ENCODE data around the gene SLC22A15. TPM values are rescaled to one million over a fixed set of nuclear protein-coding genes. Genes with fewer than 3 reads are reported as not detected.
A peak's percentile ranks its signal among the peaks of the same experiment; 100 is the strongest.
"Not testable (repeated sequence)": the region's sequence is repeated elsewhere in the genome, so short reads cannot be mapped to it uniquely, and the experiment has no call there.

The SLC22A15 gene
- total RNA-seq, 2 donors from 2014 or later: 1.5 to 2.6 TPM

DNA sequence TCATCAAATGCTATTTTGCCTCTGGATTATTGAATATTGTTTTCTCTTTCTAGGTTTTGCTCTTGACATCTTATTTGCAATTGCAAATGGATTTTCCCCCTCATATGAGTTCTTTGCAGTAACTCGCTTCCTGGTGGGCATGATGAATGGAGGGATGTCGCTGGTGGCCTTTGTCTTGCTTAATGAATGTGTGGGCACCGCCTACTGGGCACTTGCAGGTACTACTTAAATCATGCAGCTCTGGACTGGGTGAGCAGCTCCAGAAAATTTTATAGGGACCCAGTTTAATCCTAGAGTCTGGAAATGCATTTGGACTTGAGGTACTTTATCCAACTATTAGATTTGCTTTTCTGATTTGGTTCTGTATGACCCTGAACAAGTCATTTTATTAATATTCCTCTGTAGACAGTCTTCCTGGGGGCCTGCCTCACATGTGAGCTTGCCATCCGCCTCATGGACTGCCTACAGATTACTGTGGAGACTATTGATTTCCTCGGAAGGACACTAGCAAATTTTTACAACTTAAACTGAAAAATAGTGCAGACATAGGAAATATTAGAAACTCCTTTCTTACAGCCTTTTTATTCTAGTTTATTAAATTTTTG, 44.5 kb downstream of the SLC22A15 start:
- H3K27ac Mint-ChIP-seq: no peak overlapping the region
- H3K9me3 Mint-ChIP-seq: no peaks in the 10 kb centered on the region
- H3K4me3 Mint-ChIP-seq: no peak overlapping the region
- DNase-seq (peak; percentile 53 to 60), ATAC-seq (replicated peaks in 1 of 2) (peak; percentile 63 to 77)
- no peaks in the 10 kb centered on the region for H3K36me3 Mint-ChIP-seq (ENCODE audit: insufficient read depth in 2 of 2)
- peaks cover 6% of the 10 kb centered on the region for H3K27me3 Mint-ChIP-seq (ENCODE audit: low read depth)
- H3K4me1 Mint-ChIP-seq (ENCODE audit: low read depth): no peaks in the 10 kb centered on the region

- Mint-ChIP-seq H3K4me3 (no peak overlapping the region), H3K27me3 (ENCODE audit: low read depth) (no peaks in the 10 kb centered on the region), H3K4me1 (ENCODE audit: low read depth) (no peaks in the 10 kb centered on the region), H3K27ac (no peak overlapping the region), H3K36me3 (ENCODE audit: insufficient read depth in 2 of 2) (no peaks in the 10 kb centered on the region), H3K9me3 (no peaks in the 10 kb centered on the region)
- ATAC-seq (replicated peaks in 1 of 2): no peak
- DNase-seq: no peak
Measured at GRCh38 chr1:116024626-116025025, 48.3 kb downstream of the SLC22A15 start.

GRCh38 chr1:116026631-116027030, 50.3 kb downstream of the SLC22A15 start:
- H3K9me3 Mint-ChIP-seq: no peaks in the 10 kb centered on the region
- DNase-seq (no peak), ATAC-seq (replicated peaks in 1 of 2) (no peak)
- H3K36me3 Mint-ChIP-seq (ENCODE audit: insufficient read depth in 2 of 2): no peaks in the 10 kb centered on the region
- H3K27ac Mint-ChIP-seq: no peak overlapping the region
- no peak overlapping the region for H3K4me3 Mint-ChIP-seq
- H3K27me3 Mint-ChIP-seq (ENCODE audit: low read depth): no peaks in the 10 kb centered on the region
- H3K4me1 Mint-ChIP-seq (ENCODE audit: low read depth): no peaks in the 10 kb centered on the region

DNA sequence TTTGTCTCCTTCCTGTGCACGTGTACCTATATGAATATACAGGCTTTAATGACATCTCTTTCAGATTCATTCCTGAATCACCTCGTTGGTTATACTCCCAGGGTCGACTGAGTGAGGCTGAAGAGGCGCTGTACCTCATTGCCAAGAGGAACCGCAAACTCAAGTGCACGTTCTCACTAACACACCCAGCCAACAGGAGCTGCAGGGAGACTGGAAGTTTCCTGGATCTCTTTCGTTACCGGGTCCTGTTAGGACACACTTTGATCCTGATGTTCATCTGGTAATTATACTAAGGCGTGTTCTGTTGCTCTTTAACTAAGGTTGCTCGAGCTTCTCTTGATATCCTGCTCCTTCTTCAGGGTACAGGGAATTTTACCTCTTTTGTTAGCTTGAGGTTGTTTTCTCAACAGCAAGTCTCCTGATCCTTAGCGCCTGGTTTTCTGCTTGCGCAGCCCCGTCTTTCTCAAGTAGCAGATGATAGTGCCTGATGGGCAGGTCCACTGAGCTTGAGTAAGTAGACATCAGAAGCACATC, 55.1 kb downstream of the SLC22A15 start:
- no peak for DNase-seq
- no peaks in the 10 kb centered on the region for H3K36me3 Mint-ChIP-seq (ENCODE audit: insufficient read depth in 2 of 2)
- no peak overlapping the region for H3K4me3 Mint-ChIP-seq
- H3K4me1 Mint-ChIP-seq (ENCODE audit: low read depth): no peaks in the 10 kb centered on the region
- H3K27me3 Mint-ChIP-seq (ENCODE audit: low read depth): no peaks in the 10 kb centered on the region
- no peak overlapping the region for H3K27ac Mint-ChIP-seq
- H3K9me3 Mint-ChIP-seq: no peaks in the 10 kb centered on the region
- ATAC-seq (replicated peaks in 1 of 2): no peak

GRCh38 chr1:116033322-116033721, 57.0 kb downstream of the SLC22A15 start:
- Mint-ChIP-seq H3K27ac (no peak overlapping the region), H3K9me3 (no peaks in the 10 kb centered on the region), H3K36me3 (ENCODE audit: insufficient read depth in 2 of 2) (no peaks in the 10 kb centered on the region), H3K27me3 (ENCODE audit: low read depth) (no peaks in the 10 kb centered on the region), H3K4me3 (no peak overlapping the region), H3K4me1 (ENCODE audit: low read depth) (no peaks in the 10 kb centered on the region)
- ATAC-seq (replicated peaks in 1 of 2): no peak
- no peak for DNase-seq

DNA sequence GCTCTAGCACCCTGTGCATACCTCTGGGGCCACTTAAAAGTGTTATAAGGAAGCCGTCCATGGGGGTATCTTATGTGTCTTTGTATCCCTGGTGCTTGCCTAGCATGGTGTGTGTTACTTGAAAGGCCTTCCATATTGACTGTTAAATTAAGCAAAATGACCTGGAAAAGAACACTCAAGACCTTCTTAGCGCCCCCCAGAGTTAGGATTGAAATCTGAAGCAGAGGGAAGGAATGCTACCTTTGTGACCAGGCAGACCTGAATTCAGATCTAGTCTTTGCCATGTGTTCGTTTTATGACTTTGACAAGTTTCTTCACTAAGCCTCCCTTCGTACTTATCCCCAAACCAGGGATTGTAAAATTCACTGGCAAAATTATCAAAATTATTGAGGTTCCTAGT, 59.9 kb downstream of the SLC22A15 start:
- Mint-ChIP-seq H3K4me1 (ENCODE audit: low read depth) (no peaks in the 10 kb centered on the region), H3K9me3 (no peaks in the 10 kb centered on the region), H3K27ac (no peak overlapping the region), H3K4me3 (no peak overlapping the region), H3K27me3 (ENCODE audit: low read depth) (no peaks in the 10 kb centered on the region), H3K36me3 (ENCODE audit: insufficient read depth in 2 of 2) (no peaks in the 10 kb centered on the region)
- DNase-seq (no peak), ATAC-seq (replicated peaks in 1 of 2) (no peak)

DNA sequence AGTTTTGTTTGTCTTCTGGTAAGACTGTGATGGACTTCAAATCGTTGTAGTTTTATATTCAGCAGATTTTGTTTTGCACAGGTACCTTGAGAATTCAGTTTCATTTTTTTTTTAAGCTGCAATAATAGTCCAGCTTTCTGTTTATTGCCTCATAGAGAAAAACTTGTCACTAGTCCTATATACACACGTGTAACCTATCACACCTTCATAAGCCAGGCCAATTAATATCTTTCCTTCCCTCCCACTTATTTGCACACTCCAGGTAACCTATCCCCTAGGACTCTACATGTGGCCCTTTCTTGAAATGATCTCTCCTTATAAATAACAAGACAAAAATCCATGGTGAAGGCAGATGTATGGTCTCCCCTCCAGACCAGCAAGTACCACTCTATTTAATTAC, 62.4 kb downstream of the SLC22A15 start:
- no peaks in the 10 kb centered on the region for H3K36me3 Mint-ChIP-seq (ENCODE audit: insufficient read depth in 2 of 2)
- no peak overlapping the region for H3K27ac Mint-ChIP-seq
- no peaks in the 10 kb centered on the region for H3K9me3 Mint-ChIP-seq
- no peaks in the 10 kb centered on the region for H3K4me1 Mint-ChIP-seq (ENCODE audit: low read depth)
- ATAC-seq (replicated peaks in 1 of 2): no peak
- no peaks in the 10 kb centered on the region for H3K27me3 Mint-ChIP-seq (ENCODE audit: low read depth)
- DNase-seq: no peak
- H3K4me3 Mint-ChIP-seq: no peak overlapping the region

DNA sequence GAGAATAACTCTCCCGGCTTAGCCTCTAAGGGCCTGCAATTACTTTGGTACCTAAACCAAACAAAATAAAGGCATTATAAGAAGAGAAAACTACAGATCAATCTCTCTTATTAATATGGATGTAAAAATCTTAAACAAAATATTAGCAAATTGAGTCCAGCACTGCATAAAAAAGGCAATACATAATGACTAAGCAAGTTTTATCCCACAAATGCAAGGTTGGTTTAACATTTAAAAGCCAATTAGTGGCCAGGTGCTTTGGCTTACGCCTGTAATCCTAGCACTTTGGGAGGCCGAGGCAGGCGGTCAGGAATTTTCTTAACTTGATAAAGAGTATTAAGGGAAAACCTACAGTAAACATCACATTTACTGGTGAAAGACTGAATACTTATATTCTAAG, 67.8 kb downstream of the SLC22A15 start:
- Mint-ChIP-seq H3K4me1 (ENCODE audit: low read depth) (no peaks in the 10 kb centered on the region), H3K36me3 (ENCODE audit: insufficient read depth in 2 of 2) (no peaks in the 10 kb centered on the region), H3K27ac (no peak overlapping the region), H3K27me3 (ENCODE audit: low read depth) (peaks cover 25% of the 10 kb centered on the region), H3K9me3 (no peaks in the 10 kb centered on the region), H3K4me3 (no peak overlapping the region)
- DNase-seq (no peak), ATAC-seq (replicated peaks in 1 of 2) (no peak)

- H3K27me3 Mint-ChIP-seq (ENCODE audit: low read depth): peaks cover 35% of the 10 kb centered on the region
- H3K4me1 Mint-ChIP-seq (ENCODE audit: low read depth); ATAC-seq (replicated peaks in 1 of 2); H3K36me3 Mint-ChIP-seq (ENCODE audit: insufficient read depth in 2 of 2); H3K4me3 Mint-ChIP-seq; H3K27ac Mint-ChIP-seq; DNase-seq; H3K9me3 Mint-ChIP-seq: not testable (repeated sequence)
Measured at GRCh38 chr1:116046933-116047332, 70.6 kb downstream of the SLC22A15 start.

DNA sequence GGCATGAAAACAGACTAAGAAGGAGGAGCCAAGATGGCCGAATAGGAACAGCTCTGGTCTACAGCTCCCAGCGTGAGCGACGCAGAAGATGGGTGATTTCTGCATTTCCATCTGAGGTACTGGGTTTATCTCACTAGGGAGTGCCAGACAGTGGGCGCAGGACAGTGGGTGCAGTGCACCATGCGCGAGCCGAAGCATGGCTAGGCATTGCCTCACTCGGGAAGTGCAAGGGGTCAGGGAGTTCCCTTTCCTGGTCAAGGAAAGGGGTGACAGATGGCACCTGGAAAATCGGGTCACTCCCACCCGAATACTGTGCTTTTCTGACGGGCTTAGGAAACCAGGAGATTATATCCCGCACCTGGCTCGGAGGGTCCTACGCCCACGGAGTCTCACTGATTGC, 75.6 kb downstream of the SLC22A15 start:
- DNase-seq, H3K4me3 Mint-ChIP-seq: not testable (repeated sequence)

GRCh38 chr1:116062201-116062600, 85.9 kb downstream of the SLC22A15 start:
- Mint-ChIP-seq H3K9me3 (peaks cover 1 to 5% of the 10 kb centered on the region in 2 donors), H3K36me3 (ENCODE audit: insufficient read depth in 2 of 2) (no peaks in the 10 kb centered on the region), H3K4me3 (no peak overlapping the region), H3K4me1 (ENCODE audit: low read depth) (no peaks in the 10 kb centered on the region), H3K27ac (no peak overlapping the region), H3K27me3 (ENCODE audit: low read depth) (peaks cover 14% of the 10 kb centered on the region)
- ATAC-seq (replicated peaks in 1 of 2) (no peak), DNase-seq (no peak)

More for the DNA sequence above, 75.6 kb downstream of the SLC22A15 start:
- H3K9me3 Mint-ChIP-seq; H3K27ac Mint-ChIP-seq; H3K36me3 Mint-ChIP-seq (ENCODE audit: insufficient read depth in 2 of 2); ATAC-seq (replicated peaks in 1 of 2); H3K4me1 Mint-ChIP-seq (ENCODE audit: low read depth): not testable (repeated sequence)
- H3K27me3 Mint-ChIP-seq (ENCODE audit: low read depth): peaks cover 35% of the 10 kb centered on the region

GRCh38 chr1:116064616-116065015, 88.3 kb downstream of the SLC22A15 start:
- peaks cover 21% of the 10 kb centered on the region for H3K27me3 Mint-ChIP-seq (ENCODE audit: low read depth)
- no peak overlapping the region for H3K27ac Mint-ChIP-seq
- ATAC-seq (replicated peaks in 1 of 2) (no peak), DNase-seq (no peak)
- H3K36me3 Mint-ChIP-seq (ENCODE audit: insufficient read depth in 2 of 2): no peaks in the 10 kb centered on the region
- no peaks in the 10 kb centered on the region for H3K9me3 Mint-ChIP-seq
- no peak overlapping the region for H3K4me3 Mint-ChIP-seq
- H3K4me1 Mint-ChIP-seq (ENCODE audit: low read depth): no peaks in the 10 kb centered on the region

DNA sequence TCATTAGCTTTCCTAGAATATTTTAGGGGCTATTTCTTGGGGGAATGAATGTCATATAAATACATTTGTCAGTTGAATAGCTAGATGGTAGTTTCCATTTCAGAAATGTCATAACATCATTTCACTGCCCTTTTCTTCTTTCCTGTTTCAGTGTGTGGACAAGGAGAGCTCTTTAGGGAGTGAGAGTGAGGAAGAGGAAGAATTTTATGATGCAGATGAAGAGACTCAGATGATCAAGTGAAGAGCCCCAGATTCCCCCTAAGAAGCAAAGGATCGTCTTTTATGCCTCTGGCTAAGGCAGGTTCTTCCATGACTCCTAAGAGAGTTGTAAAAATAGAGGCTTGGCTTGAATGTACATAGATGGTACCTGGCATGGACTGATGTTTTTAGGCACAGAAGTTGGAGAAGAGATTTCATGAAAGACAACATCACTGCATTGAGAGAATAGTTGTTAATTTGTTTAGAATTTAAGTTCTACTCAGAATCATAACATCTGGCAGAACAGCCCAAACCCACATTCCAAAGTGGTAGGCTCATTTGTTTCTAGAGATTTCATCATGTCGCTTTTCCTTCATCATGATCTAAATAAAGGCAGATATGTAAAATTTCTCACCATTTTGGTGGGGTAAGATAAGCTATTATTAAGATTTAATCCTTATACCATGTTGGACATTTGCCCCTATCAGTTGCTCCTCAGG, 90.7 kb downstream of the SLC22A15 start:
- H3K4me1 Mint-ChIP-seq (ENCODE audit: low read depth): no peaks in the 10 kb centered on the region
- ATAC-seq (replicated peaks in 1 of 2) (no peak), DNase-seq (no peak)
- H3K36me3 Mint-ChIP-seq (ENCODE audit: insufficient read depth in 2 of 2): no peaks in the 10 kb centered on the region
- H3K9me3 Mint-ChIP-seq: no peaks in the 10 kb centered on the region
- H3K4me3 Mint-ChIP-seq: no peak overlapping the region
- peaks cover 20% of the 10 kb centered on the region for H3K27me3 Mint-ChIP-seq (ENCODE audit: low read depth)
- no peak overlapping the region for H3K27ac Mint-ChIP-seq

DNA sequence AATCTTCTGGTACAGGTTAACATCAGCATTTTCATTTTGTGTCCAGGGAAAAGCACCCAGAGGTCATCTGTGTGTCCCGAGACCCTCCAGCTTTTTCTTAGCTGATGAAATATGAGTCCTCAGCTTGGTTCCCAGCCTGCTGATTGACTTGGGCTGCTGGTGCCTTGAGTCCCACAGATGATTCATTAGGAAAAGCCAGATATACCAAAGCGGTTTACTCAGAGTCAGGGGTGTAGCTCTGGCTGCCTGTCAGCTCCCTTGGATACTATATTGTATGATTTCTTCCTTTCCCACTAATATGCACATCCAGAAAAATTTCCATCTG, 91.2 kb downstream of the SLC22A15 start:
- Mint-ChIP-seq H3K4me1 (ENCODE audit: low read depth) (no peaks in the 10 kb centered on the region), H3K4me3 (no peak overlapping the region), H3K9me3 (no peaks in the 10 kb centered on the region), H3K36me3 (ENCODE audit: insufficient read depth in 2 of 2) (no peaks in the 10 kb centered on the region), H3K27ac (no peak overlapping the region), H3K27me3 (ENCODE audit: low read depth) (peaks cover 20% of the 10 kb centered on the region)
- ATAC-seq (replicated peaks in 1 of 2) (no peak), DNase-seq (no peak)
